Lung (tissue), 12 donors: ENCODE results near the gene NT5DC3. TPM values are rescaled to one million over a fixed set of nuclear protein-coding genes. Genes with fewer than 3 reads are reported as not detected.

ENCODE experiments used
- ATAC-seq: fragments of 200-7000 bp; cut with Tn5 transposase; one replicate; pipeline ENCODE4 v1.9.1; 2020; ENCODE audit warnings: moderate number of reproducible peaks; ENCODE audit not compliant: insufficient read depth, low FRiP score
- DNase-seq, 3 donors: peaks; one replicate each; pipeline ENCODE4 v3.0.0-alpha.2; 2013 to 2017
- H3K27ac ChIP-seq, 2 donors: one replicate each; pipeline ENCODE4 v1.5.1; 2013; ENCODE audit warnings: mild to moderate bottlenecking in 2 of 2, moderate library complexity in 2 of 2, control low read depth in 1 of 2, inconsistent platforms in 1 of 2, low read depth in 1 of 2, low read length in 1 of 2
- H3K27me3 ChIP-seq, 3 donors: one replicate each; pipeline ENCODE4 v1.5.1; 2013; ENCODE audit warnings: low read length in 2 of 3; ENCODE audit not compliant: control insufficient read depth in 3 of 3, insufficient read depth in 3 of 3
- H3K36me3 ChIP-seq, 4 donors: one replicate each; pipeline ENCODE4 v1.5.1; 2013; ENCODE audit warnings: low read length in 4 of 4, mild to moderate bottlenecking in 1 of 4, moderate library complexity in 1 of 4; ENCODE audit not compliant: control insufficient read depth in 4 of 4, insufficient read depth in 4 of 4
- H3K4me1 ChIP-seq, 5 donors: one replicate each; pipeline ENCODE4 v1.5.1; 2013; ENCODE audit warnings: low read length in 5 of 5, mild to moderate bottlenecking in 2 of 5, moderate library complexity in 1 of 5; ENCODE audit not compliant: control insufficient read depth in 5 of 5, insufficient read depth in 5 of 5
- H3K4me3 ChIP-seq: one replicate; pipeline ENCODE4 v1.5.1; 2013; ENCODE audit warnings: mild to moderate bottlenecking, control low read depth, moderate library complexity
- H3K9ac ChIP-seq, 2 donors: one replicate each; pipeline ENCODE4 v1.5.1; 2013; ENCODE audit warnings: low read length in 2 of 2, control low read depth in 1 of 2; ENCODE audit not compliant: insufficient read depth in 1 of 2
- H3K9me3 ChIP-seq, 4 donors: one replicate each; pipeline ENCODE4 v1.5.1; 2013; ENCODE audit warnings: low read length in 3 of 4, mild to moderate bottlenecking in 1 of 4, moderate library complexity in 1 of 4; ENCODE audit not compliant: control insufficient read depth in 4 of 4, insufficient read depth in 3 of 4
- WGBS, 2 donors: extraction: QIAGEN DNeasy Blood & Tissue Kit; methylation state at CpG; one replicate each; pipeline ENCODE4 v1.1.7; 2013; 5-methylcytosine and 5-hydroxymethylcytosine counted together
- polyA plus RNA-seq, 2 donors: library from polyadenylated mRNA; stranded (reverse); fragments of 200-250 nt; gene quantifications; one replicate each; pipeline ENCODE4 v1.2.1, GENCODE V29; 2013
- total RNA-seq, 2 donors: library from RNA; depleted of rRNA in 1 of 2; stranded (reverse); fragments of >200 nt in 1 of 2; gene quantifications; one replicate each; pipeline ENCODE4 v1.2.1, GENCODE V29; 2014 to 2021
- TF ChIP-seq, protein P1 (sequence below): IDR thresholded peaks from 2 replicates; pipeline ENCODE4 v1.5.1; 2012; ENCODE audit warnings: mild to moderate bottlenecking; ENCODE audit errors: control extremely low read depth, extremely low read depth
- donor health status: control.
- donor health status: control.
- donor health status: Bipolar disorder and iron deficiency.
- donor health status: healthy.
- donor health status: DM: yes; HTN: yes; CAD: no.

NT5DC3 gene
- total and polyA plus RNA-seq, 4 donors, result 0.93 to 12.3 (median 3.6) TPM

DNA sequence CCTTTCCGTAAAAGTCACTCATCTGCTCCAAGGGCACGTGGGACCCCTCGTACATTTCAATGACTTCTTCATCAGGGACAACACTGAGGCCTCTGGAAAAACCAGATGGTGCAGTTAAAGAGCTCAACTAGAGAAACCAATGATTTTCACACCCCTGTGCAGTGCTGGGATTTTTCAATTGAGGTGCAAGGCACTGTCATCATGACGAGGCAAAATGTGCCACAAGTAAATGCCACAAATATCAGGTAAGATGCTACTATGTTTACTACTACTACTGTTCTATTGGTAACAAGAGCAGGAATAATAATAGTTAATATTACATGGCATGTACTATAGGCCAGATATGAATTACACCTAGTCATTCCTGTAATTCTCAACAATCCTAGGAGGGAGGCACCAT lies 42.4 kb downstream of the NT5DC3 start:
- Histone ChIP-seq H3K4me3 (no peak overlapping the region), H3K36me3 (peaks cover 0 to 6% (median 2%) of the 10 kb centered on the region in 4 donors), H3K9ac (no peak overlapping the region), H3K9me3 (no peaks in the 10 kb centered on the region), H3K27ac (no peak overlapping the region), H3K27me3 (no peaks in the 10 kb centered on the region), H3K4me1 (peaks cover 0 to 12% (median 9%) of the 10 kb centered on the region in 5 donors)
- TF ChIP-seq, protein P1, sequence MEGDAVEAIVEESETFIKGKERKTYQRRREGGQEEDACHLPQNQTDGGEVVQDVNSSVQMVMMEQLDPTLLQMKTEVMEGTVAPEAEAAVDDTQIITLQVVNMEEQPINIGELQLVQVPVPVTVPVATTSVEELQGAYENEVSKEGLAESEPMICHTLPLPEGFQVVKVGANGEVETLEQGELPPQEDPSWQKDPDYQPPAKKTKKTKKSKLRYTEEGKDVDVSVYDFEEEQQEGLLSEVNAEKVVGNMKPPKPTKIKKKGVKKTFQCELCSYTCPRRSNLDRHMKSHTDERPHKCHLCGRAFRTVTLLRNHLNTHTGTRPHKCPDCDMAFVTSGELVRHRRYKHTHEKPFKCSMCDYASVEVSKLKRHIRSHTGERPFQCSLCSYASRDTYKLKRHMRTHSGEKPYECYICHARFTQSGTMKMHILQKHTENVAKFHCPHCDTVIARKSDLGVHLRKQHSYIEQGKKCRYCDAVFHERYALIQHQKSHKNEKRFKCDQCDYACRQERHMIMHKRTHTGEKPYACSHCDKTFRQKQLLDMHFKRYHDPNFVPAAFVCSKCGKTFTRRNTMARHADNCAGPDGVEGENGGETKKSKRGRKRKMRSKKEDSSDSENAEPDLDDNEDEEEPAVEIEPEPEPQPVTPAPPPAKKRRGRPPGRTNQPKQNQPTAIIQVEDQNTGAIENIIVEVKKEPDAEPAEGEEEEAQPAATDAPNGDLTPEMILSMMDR, result no peak
- DNase-seq (no peak), ATAC-seq (no peak)
- WGBS, 2 donors, result 96 to 98% methylated on average over 4 of the region's 4 CpGs

DNA sequence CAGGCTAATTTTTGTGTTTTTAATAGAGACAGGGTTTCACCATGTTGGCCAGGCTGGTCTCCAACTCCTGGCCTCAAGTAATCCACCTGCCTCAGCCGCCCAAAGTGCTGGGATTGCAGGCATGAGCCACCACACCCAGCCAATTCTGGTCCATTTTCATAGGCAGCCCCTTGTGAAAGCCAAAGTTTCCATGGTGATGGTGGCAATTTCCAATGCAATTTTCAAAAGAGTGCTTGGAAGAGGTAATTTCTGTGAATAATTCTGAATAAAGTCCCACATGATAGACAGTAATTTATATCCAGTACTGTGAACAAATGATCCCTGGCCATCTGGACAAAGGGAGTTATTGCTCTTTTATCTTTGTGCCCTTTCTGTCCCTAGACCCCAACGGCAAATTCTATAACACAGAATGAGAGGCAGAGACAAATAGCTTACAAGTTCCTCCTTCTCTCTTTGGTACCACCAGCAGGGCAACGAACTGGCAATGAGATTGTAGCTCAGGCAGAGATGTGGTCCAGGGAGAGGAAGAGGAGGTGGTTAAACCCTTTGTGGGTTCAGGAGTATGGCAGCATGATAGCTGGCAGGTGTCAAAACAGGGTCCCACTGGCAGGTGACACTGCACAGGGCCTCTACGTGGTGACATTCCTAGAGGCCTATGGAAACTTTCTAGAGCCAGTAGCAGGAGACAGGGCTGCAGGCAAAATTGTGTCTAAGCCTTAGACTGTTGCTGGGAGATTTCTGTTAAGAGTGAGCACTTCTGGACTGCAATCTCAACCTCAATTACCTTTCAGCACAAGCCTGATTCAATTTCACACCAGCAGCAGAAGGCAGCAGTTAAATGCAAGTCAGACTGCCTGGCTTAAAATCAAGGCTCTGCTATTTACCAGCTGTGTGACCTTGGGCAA lies 46.5 kb downstream of the NT5DC3 start:
- ATAC-seq (no peak), DNase-seq (no peak)
- no peaks in the 10 kb centered on the region for H3K9me3 ChIP-seq
- peaks cover 0 to 6% (median 2%) of the 10 kb centered on the region in 4 donors for H3K36me3 ChIP-seq
- H3K27ac ChIP-seq, result no peak overlapping the region
- 43 to 67% methylated on average over 4 of the region's 4 CpGs for WGBS, 2 donors
- no peaks in the 10 kb centered on the region for H3K27me3 ChIP-seq
- H3K9ac ChIP-seq, result no peak overlapping the region
- H3K4me3 ChIP-seq, result no peak overlapping the region
- TF ChIP-seq, protein P1, result no peak
- peaks cover 0 to 10% (median 0%) of the 10 kb centered on the region in 5 donors for H3K4me1 ChIP-seq

DNA sequence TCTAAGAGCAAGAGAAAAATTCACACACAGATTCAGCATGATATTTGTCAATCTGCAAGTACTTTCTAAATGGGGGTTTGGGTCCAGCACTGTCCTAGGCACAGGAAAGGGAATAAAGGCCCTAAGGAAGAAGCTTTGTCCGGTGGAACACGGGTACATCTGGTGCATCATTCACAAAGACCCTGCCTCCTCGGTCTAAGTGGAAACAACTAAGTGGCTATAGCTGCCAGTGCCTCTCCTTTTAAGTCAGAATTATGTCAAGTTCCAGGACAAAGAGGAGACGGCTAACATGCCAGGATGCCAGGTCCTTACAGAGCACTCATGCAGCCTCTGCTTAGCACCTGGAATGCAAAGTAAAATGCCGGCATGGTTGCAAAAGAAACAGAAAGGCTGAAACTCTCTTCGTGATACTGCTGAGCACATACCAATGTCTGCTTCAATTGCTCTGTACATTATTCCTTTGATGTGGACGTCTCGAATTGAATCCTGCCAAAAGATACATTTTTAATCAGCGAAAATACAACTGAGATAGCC lies 47.5 kb downstream of the NT5DC3 start:
- no peak overlapping the region for H3K27ac ChIP-seq
- H3K9me3 ChIP-seq, result no peaks in the 10 kb centered on the region
- H3K27me3 ChIP-seq, result no peaks in the 10 kb centered on the region
- peaks cover 0 to 8% (median 0%) of the 10 kb centered on the region in 5 donors for H3K4me1 ChIP-seq
- ATAC-seq (no peak), DNase-seq (no peak)
- TF ChIP-seq, protein P1, result no peak
- no peak overlapping the region for H3K9ac ChIP-seq
- H3K36me3 ChIP-seq, result peaks cover 0 to 6% (median 2%) of the 10 kb centered on the region in 4 donors
- WGBS, 2 donors, result 75 to 87% methylated on average over 9 of the region's 9 CpGs
- no peak overlapping the region for H3K4me3 ChIP-seq
